Vagina (tissue), 2 donors: ENCODE data around the gene KIF7. TPM values are rescaled to one million over a fixed set of nuclear protein-coding genes. Genes with fewer than 3 reads are reported as not detected.

ENCODE experiments used
- DNase-seq, 2 donors: peaks; one replicate each; pipeline ENCODE4 v3.0.0-alpha.2; 2017; ENCODE audit errors: extremely low spot score in 2 of 2
- H3K27ac ChIP-seq: fragments of 200-600 bp; sonication (generic); one replicate; pipeline ENCODE4 v1.5.1; 2019
- H3K27me3 ChIP-seq: fragments of 200-600 bp; sonication (generic); one replicate; pipeline ENCODE4 v1.5.1; 2019
- H3K36me3 ChIP-seq, 2 donors: fragments of 200-600 bp; sonication (generic); one replicate each; pipeline ENCODE4 v1.5.1; 2017 to 2019
- H3K4me1 ChIP-seq: fragments of 200-600 bp; sonication (generic); one replicate; pipeline ENCODE4 v1.5.1; 2019
- H3K4me3 ChIP-seq, 2 donors: fragments of 200-600 bp; sonication (generic); 1 replicate in 1 of 2; 2 replicates in 1 of 2; pipeline ENCODE4 v1.5.1; 2016 to 2019
- H3K9me3 ChIP-seq: fragments of 200-600 bp; sonication (generic); one replicate; pipeline ENCODE4 v1.5.1; 2019
- CTCF ChIP-seq, 3 experiments: fragments of 450-650 bp in 2 of 3; fragments of 200-600 bp in 1 of 3; sonication (generic) in 1 of 3; IDR thresholded peaks; one replicate each; pipeline ENCODE4 v1.5.1; 2017 to 2019; ENCODE audit warnings: antibody characterized with exemption in 3 of 3, mild to moderate bottlenecking in 2 of 3, moderate library complexity in 2 of 3
- POLR2A ChIP-seq, 2 donors: fragments of 450-650 bp; IDR thresholded peaks; one replicate each; pipeline ENCODE4 v1.6.1; 2017; ENCODE audit warnings: antibody characterized with exemption in 2 of 2, mild to moderate bottlenecking in 2 of 2, moderate library complexity in 2 of 2
- POLR2AphosphoS5 ChIP-seq, 2 donors: sonication (generic); formaldehyde crosslinking; IDR thresholded peaks; one replicate each; pipeline ENCODE4 v1.9.0; 2017; ENCODE audit warnings: antibody characterized with exemption in 2 of 2, mild to moderate bottlenecking in 2 of 2, low read depth in 1 of 2; ENCODE audit not compliant: insufficient read depth in 1 of 2
- intact Hi-C: fragments of 100-400 bp; cut with DNase I; formaldehyde crosslinking; loops from one replicate; pipeline ENCODE4 v1.15.1; 2023
- total RNA-seq: library from RNA; depleted of rRNA; stranded (reverse); fragments of >200 nt; gene quantifications from one replicate; pipeline ENCODE4 v1.2.3, GENCODE V29; 2016

KIF7 gene
- total RNA-seq, 1 donor from 2014 or later, result 7.9 TPM

DNA sequence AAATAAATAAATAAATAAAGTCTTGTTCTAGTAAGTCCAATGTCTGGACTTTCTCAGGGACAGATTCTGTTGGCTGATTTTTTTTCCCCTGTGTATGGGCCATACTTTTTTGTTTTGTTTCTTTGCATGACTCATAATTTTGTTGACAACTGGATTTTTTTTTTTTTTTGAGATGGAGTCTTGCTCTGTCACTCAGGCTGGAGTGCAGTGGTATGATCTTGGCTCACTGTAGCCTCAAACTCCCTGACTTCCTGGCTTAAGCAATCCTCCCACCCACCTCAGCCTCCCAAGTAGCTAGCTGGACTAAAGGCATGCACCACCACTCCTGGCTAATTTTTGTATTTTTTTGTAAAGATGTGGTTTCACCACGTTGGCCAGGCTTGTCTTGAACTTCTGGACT lies 41.1 kb downstream of the KIF7 start:
- no peak for TF ChIP-seq CTCF (IDR thresholded peaks at IDR 0.05)
- no peak for TF ChIP-seq POLR2A (IDR thresholded peaks at IDR 0.05)
- no peak for TF ChIP-seq POLR2AphosphoS5 (IDR thresholded peaks at IDR 0.05; ENCODE audit: insufficient read depth in 1 of 2, low read depth in 1 of 2)
- intact Hi-C loops, result no loop called here

DNA sequence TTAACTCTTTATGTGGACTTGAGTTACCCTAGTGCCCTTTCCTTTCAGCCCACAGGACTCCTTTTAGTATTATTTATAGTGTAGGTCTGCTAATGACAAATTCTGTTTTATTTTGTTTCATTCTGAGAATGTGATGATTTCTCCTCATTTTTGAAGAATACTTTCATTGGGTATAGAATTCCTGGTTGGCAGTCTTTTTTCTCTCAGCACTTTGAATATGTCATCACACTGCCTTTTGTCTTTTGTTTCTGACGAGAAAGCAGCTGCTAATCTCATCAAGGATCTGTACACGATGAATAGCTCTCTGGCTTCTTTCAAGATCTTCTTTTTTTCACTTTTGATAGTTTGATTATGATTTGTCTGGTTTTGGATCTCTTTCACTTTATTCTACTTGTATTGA lies 42.2 kb downstream of the KIF7 start:
- no peaks in the 10 kb centered on the region for H3K9me3 ChIP-seq
- no peak for TF ChIP-seq POLR2A (IDR thresholded peaks at IDR 0.05)
- TF ChIP-seq POLR2AphosphoS5 (IDR thresholded peaks at IDR 0.05; ENCODE audit: insufficient read depth in 1 of 2, low read depth in 1 of 2), result no peak
- H3K27me3 ChIP-seq, result no peaks in the 10 kb centered on the region
- H3K4me3 ChIP-seq, result no peak overlapping the region
- no peak overlapping the region for H3K27ac ChIP-seq
- H3K4me1 ChIP-seq, result no peaks in the 10 kb centered on the region
- DNase-seq, result no peak
- no peaks in the 10 kb centered on the region for H3K36me3 ChIP-seq
- intact Hi-C loops, result no loop called here

More for the DNA sequence above, 41.1 kb downstream of the KIF7 start:
- Histone ChIP-seq H3K4me1 (no peaks in the 10 kb centered on the region), H3K36me3 (no peaks in the 10 kb centered on the region), H3K9me3 (no peaks in the 10 kb centered on the region), H3K27ac (no peak overlapping the region), H3K27me3 (no peaks in the 10 kb centered on the region), H3K4me3 (no peak overlapping the region)
- no peak for DNase-seq

DNA sequence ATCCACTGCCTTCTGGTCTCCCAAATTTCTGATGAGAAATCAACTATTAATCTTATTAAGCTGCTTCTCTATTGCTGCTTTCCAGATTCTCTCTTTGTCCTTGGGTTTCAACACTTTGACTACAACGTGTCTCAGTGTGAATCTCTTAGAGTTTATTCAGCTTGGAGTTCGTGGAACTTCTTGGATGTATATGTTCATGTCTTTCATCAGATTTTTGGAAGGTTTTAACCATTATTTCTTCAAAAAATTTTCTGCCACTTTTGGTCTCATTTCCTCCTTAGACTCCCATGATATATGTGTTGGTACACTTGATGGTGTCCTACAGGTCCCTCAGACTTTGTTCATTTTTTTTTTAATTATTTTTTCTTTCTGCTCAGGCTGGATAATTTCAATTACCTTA lies 44.0 kb downstream of the KIF7 start:
- DNase-seq, result no peak
- intact Hi-C loops, result no loop called here
- H3K9me3 ChIP-seq, result no peaks in the 10 kb centered on the region
- H3K27ac ChIP-seq, result no peak overlapping the region
- H3K4me3 ChIP-seq, result no peak overlapping the region
- TF ChIP-seq CTCF (IDR thresholded peaks at IDR 0.05) (no peak), POLR2A (IDR thresholded peaks at IDR 0.05) (no peak), POLR2AphosphoS5 (IDR thresholded peaks at IDR 0.05; ENCODE audit: insufficient read depth in 1 of 2, low read depth in 1 of 2) (no peak)
- no peaks in the 10 kb centered on the region for H3K36me3 ChIP-seq
- H3K27me3 ChIP-seq, result no peaks in the 10 kb centered on the region
- H3K4me1 ChIP-seq, result no peaks in the 10 kb centered on the region

DNA sequence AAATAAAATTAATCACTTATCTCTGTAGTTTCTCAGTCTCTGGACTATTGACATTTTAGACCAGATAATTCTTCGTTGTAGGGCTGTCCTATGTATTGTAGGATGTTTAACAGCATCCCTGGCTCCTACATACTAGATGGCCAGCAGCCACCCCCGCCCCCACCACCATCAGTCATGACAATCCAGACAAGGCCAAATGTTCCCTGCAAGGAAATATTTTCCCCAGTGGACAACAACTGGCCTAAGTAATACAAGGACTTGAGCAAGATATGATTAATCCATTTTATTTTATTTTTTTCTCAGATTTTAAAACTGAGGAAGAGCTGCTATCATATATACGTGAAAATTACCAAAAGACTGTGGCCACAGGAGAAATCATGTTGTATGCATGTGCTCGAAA lies 56.2 kb downstream of the KIF7 start:
- no peaks in the 10 kb centered on the region for H3K9me3 ChIP-seq
- intact Hi-C loops, result no loop called here
- H3K36me3 ChIP-seq, result no peaks in the 10 kb centered on the region
- H3K27ac ChIP-seq, result no peak overlapping the region
- H3K4me1 ChIP-seq, result no peaks in the 10 kb centered on the region
- no peak for DNase-seq
- no peaks in the 10 kb centered on the region for H3K27me3 ChIP-seq
- H3K4me3 ChIP-seq, result no peak overlapping the region
- TF ChIP-seq CTCF (IDR thresholded peaks at IDR 0.05) (no peak), POLR2AphosphoS5 (IDR thresholded peaks at IDR 0.05; ENCODE audit: insufficient read depth in 1 of 2, low read depth in 1 of 2) (no peak), POLR2A (IDR thresholded peaks at IDR 0.05) (no peak)

DNA sequence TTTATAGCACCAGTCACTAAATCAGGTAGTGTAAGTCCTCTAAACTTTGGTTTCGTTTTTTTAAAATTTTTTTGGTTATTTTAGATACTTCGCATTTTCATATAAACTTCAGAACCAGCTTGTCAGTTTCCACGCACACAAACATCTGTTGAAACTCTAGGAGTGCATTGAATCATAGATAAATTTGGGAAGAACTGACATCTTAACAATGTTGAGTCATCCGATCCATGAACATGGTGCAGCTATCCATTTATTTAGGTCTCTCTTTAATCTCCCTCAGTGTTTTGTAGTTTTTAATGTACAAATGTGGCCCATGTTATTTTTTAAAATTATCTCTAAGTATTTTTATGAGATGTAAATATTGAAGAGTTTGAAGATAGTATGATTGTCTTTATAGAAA lies 62.2 kb downstream of the KIF7 start:
- Histone ChIP-seq H3K9me3 (no peaks in the 10 kb centered on the region), H3K27ac (no peak overlapping the region), H3K36me3 (no peaks in the 10 kb centered on the region), H3K4me1 (no peaks in the 10 kb centered on the region), H3K27me3 (no peaks in the 10 kb centered on the region), H3K4me3 (no peak overlapping the region)
- no peak for DNase-seq
- intact Hi-C loops, result no loop called here
- TF ChIP-seq POLR2A (IDR thresholded peaks at IDR 0.05) (no peak), CTCF (IDR thresholded peaks at IDR 0.05) (no peak), POLR2AphosphoS5 (IDR thresholded peaks at IDR 0.05; ENCODE audit: insufficient read depth in 1 of 2, low read depth in 1 of 2) (no peak)

GRCh38 chr15:89591834-89592233 lies 63.4 kb downstream of the KIF7 start:
- Histone ChIP-seq H3K9me3 (no peaks in the 10 kb centered on the region), H3K36me3 (no peaks in the 10 kb centered on the region), H3K4me1 (no peaks in the 10 kb centered on the region), H3K27ac (no peak overlapping the region), H3K4me3 (no peak overlapping the region), H3K27me3 (no peaks in the 10 kb centered on the region)
- TF ChIP-seq CTCF (IDR thresholded peaks at IDR 0.05) (no peak), POLR2A (IDR thresholded peaks at IDR 0.05) (no peak), POLR2AphosphoS5 (IDR thresholded peaks at IDR 0.05; ENCODE audit: insufficient read depth in 1 of 2, low read depth in 1 of 2) (no peak)
- intact Hi-C loops, result no loop called here
- DNase-seq, result no peak
